Measurements from ENCODE around the gene STAP2. TPM values are rescaled to one million over a fixed set of nuclear protein-coding genes. Genes with fewer than 3 reads are reported as not detected.

The STAP2 gene
- total and polyA plus RNA-seq, 2 donors (not counting 3 experiments of a cell fraction or from before 2014, with no cell fraction given) = 12.2 to 21.7 TPM

GRCh38 chr19:4278419-4279266 is 60.0 kb downstream of the STAP2 start, which contains the start of gene SHD:
TSS of gene SHD (plus strand) at chr19:4279266. CDS start at chr19:4280064, 798 bp downstream.
- CTCF ChIA-PET = interaction anchor here (0.6 to 3.3 kb wide), 6 partner anchors 11 to 246 kb away, joined by 3 to 24 read pairs (median 4); partner anchors contain the start of gene MPND
- Histone ChIP-seq H3K27me3 (ENCODE audit: control insufficient read depth in 2 of 2, insufficient read depth in 2 of 2, low read length in 2 of 2) (peaks cover 19 to 30% of the 10 kb centered on the region in 2 experiments), H2AFZ (ENCODE audit: low read depth, low read length) (no peak within 1 kb of the TSS), H3K36me3 (ENCODE audit: control insufficient read depth in 2 of 2, extremely low read depth in 1 of 2, insufficient read depth in 2 of 2, low read length in 2 of 2) (no peaks in the 10 kb centered on the region), H3K79me2 (ENCODE audit: control insufficient read depth, insufficient read depth, low read length) (no peaks in the 10 kb centered on the region), H3K9me3 (replicated peaks; ENCODE audit: control insufficient read depth, insufficient read depth, low read length) (no peaks in the 10 kb centered on the region), H3K9ac (replicated peaks; ENCODE audit: extremely low read depth, insufficient read depth, low read length) (no peak within 1 kb of the TSS), H3K27ac (ENCODE audit: insufficient read depth, low read depth, low read length) (no peak within 1 kb of the TSS), H3K4me3 (replicated peaks in 1 of 3; ENCODE audit: insufficient read depth in 1 of 3, low read depth in 1 of 3, low read length in 3 of 3) (no peak within 1 kb of the TSS), H4K20me1 (replicated peaks; ENCODE audit: control insufficient read depth, extremely low read depth, insufficient read depth, low read length) (no peaks in the 10 kb centered on the region), H3K4me1 (ENCODE audit: control insufficient read depth, extremely low read depth, insufficient read depth, low read length) (no peaks in the 10 kb centered on the region), H3K4me2 (ENCODE audit: insufficient read depth, low read length) (no peak within 1 kb of the TSS), H3K9me1 (replicated peaks; ENCODE audit: control insufficient read depth, extremely low read depth, insufficient read depth, low read length) (no peaks in the 10 kb centered on the region)
- TF ChIP-seq MYC (IDR thresholded peaks at IDR 0.05; ENCODE audit: low read depth, low read length) (no peak), MAX (IDR thresholded peaks at IDR 0.05; ENCODE audit: insufficient read depth, insufficient read length) (no peak), FOS (IDR thresholded peaks at IDR 0.05; ENCODE audit: borderline replicate concordance, insufficient read depth, low read length) (no peak), CTCF (IDR thresholded peaks at IDR 0.05; ENCODE audit: extremely low read depth in 1 of 2, insufficient read depth in 1 of 2, low read depth in 1 of 2, low read length in 2 of 2) (no peak), JUN (IDR thresholded peaks at IDR 0.05; ENCODE audit: borderline replicate concordance, insufficient read depth, insufficient read length, low read depth) (no peak), EZH2 (IDR thresholded peaks at IDR 0.05; ENCODE audit: borderline replicate concordance, low read depth, low read length, severe bottlenecking) (no peak)
- POLR2A ChIA-PET = no interaction called here
- intact Hi-C loops (cut with micrococcal nuclease) (no loop called here), dilution Hi-C loops (cut with MboI; ENCODE audit: extremely low pct_ligation_motif_present, low sequenced_read_pairs) (no loop called here)
- FAIRE-seq (no peak), DNase-seq (ENCODE audit: low read depth, low spot score) (no peak)
- BruUV-seq (replicated peaks) = no TSS peak
